ENCODE measurements around the gene MUC16. TPM values are rescaled to one million over a fixed set of nuclear protein-coding genes. Genes with fewer than 3 reads are reported as not detected.

The MUC16 gene
- total RNA-seq, 2 experiments from 2014 or later = under 0.01 TPM; not detected in 1

- CTCF ChIA-PET (ENCODE audit: unreplicated experiment) = no interaction called here
- H3K9me2 ChIP-seq (ENCODE audit: insufficient read depth, low read length) = no peaks in the 10 kb centered on the region
- no peak overlapping the region for H2AFZ ChIP-seq (ENCODE audit: low read length)
- no peak for TF ChIP-seq EZH2phosphoT487 (IDR thresholded peaks at IDR 0.05; ENCODE audit: borderline replicate concordance, low read depth, low read length)
- TF ChIP-seq, protein P1, sequence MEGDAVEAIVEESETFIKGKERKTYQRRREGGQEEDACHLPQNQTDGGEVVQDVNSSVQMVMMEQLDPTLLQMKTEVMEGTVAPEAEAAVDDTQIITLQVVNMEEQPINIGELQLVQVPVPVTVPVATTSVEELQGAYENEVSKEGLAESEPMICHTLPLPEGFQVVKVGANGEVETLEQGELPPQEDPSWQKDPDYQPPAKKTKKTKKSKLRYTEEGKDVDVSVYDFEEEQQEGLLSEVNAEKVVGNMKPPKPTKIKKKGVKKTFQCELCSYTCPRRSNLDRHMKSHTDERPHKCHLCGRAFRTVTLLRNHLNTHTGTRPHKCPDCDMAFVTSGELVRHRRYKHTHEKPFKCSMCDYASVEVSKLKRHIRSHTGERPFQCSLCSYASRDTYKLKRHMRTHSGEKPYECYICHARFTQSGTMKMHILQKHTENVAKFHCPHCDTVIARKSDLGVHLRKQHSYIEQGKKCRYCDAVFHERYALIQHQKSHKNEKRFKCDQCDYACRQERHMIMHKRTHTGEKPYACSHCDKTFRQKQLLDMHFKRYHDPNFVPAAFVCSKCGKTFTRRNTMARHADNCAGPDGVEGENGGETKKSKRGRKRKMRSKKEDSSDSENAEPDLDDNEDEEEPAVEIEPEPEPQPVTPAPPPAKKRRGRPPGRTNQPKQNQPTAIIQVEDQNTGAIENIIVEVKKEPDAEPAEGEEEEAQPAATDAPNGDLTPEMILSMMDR (conservative IDR thresholded peaks at IDR 0.05; ENCODE audit: low read length) = no peak
- no peaks in the 10 kb centered on the region for H3K79me2 ChIP-seq (ENCODE audit: insufficient read depth, low read depth, low read length)
- H4K20me1 ChIP-seq (ENCODE audit: insufficient read depth, low read length) = no peaks in the 10 kb centered on the region
- H3K4me3 ChIP-seq (ENCODE audit: low read depth, low read length, poor library complexity, severe bottlenecking) = no peak overlapping the region
- H3K9me3 ChIP-seq (ENCODE audit: low read length) = no peaks in the 10 kb centered on the region
- intact Hi-C loops (cut with micrococcal nuclease; ENCODE audit: unreplicated experiment) = no loop called here
- BruUV-seq (replicated peaks) = no TSS peak
- no peak overlapping the region for H3K4me2 ChIP-seq (ENCODE audit: low read length)
- H3K27ac ChIP-seq (ENCODE audit: low read depth, low read length, poor library complexity, severe bottlenecking) = no peak overlapping the region
- POLR2A ChIA-PET = interaction anchor here (0.5 to 0.6 kb wide), 2 partner anchors 28 to 215 kb away, joined by 4 read pairs; no protein-coding TSS in a partner anchor
- no peak for DNase-seq (ENCODE audit: low spot score)
- H3K4me1 ChIP-seq (ENCODE audit: insufficient read depth, low read length, poor library complexity, severe bottlenecking) = no peaks in the 10 kb centered on the region
- no peaks in the 10 kb centered on the region for H3K36me3 ChIP-seq (ENCODE audit: insufficient read depth, low read length)
These were observed 29.5 kb upstream of the MUC16 start for GRCh38 chr19:9039728-9040127.

- H3K4me3 ChIP-seq (ENCODE audit: low read depth, low read length, poor library complexity, severe bottlenecking) = no peak overlapping the region
- no peak overlapping the region for H2AFZ ChIP-seq (ENCODE audit: low read length)
- H4K20me1 ChIP-seq (ENCODE audit: insufficient read depth, low read length) = no peaks in the 10 kb centered on the region
- BruUV-seq (replicated peaks) = no TSS peak
- H3K9me2 ChIP-seq (ENCODE audit: insufficient read depth, low read length) = no peaks in the 10 kb centered on the region
- intact Hi-C loops (cut with micrococcal nuclease; ENCODE audit: unreplicated experiment) = no loop called here
- POLR2A ChIA-PET = no interaction called here
- H3K4me2 ChIP-seq (ENCODE audit: low read length) = no peak overlapping the region
- no peaks in the 10 kb centered on the region for H3K9me3 ChIP-seq (ENCODE audit: low read length)
- no peaks in the 10 kb centered on the region for H3K79me2 ChIP-seq (ENCODE audit: insufficient read depth, low read depth, low read length)
- H3K4me1 ChIP-seq (ENCODE audit: insufficient read depth, low read length, poor library complexity, severe bottlenecking) = no peaks in the 10 kb centered on the region
- H3K27ac ChIP-seq (ENCODE audit: low read depth, low read length, poor library complexity, severe bottlenecking) = no peak overlapping the region
- CTCF ChIA-PET (ENCODE audit: unreplicated experiment) = no interaction called here
- TF ChIP-seq, protein P1 (conservative IDR thresholded peaks at IDR 0.05; ENCODE audit: low read length) = no peak
- TF ChIP-seq EZH2phosphoT487 (IDR thresholded peaks at IDR 0.05; ENCODE audit: borderline replicate concordance, low read depth, low read length) = no peak
- no peaks in the 10 kb centered on the region for H3K36me3 ChIP-seq (ENCODE audit: insufficient read depth, low read length)
- DNase-seq (ENCODE audit: low spot score) = no peak
These were observed 27.3 kb upstream of the MUC16 start for GRCh38 chr19:9037400-9038062.

- Histone ChIP-seq H3K4me1 (ENCODE audit: insufficient read depth, low read length, poor library complexity, severe bottlenecking) (no peaks in the 10 kb centered on the region), H3K4me3 (ENCODE audit: low read depth, low read length, poor library complexity, severe bottlenecking) (no peak overlapping the region), H3K9me3 (ENCODE audit: low read length) (no peaks in the 10 kb centered on the region), H3K79me2 (ENCODE audit: insufficient read depth, low read depth, low read length) (no peaks in the 10 kb centered on the region), H3K4me2 (ENCODE audit: low read length) (no peak overlapping the region), H3K9me2 (ENCODE audit: insufficient read depth, low read length) (no peaks in the 10 kb centered on the region), H4K20me1 (ENCODE audit: insufficient read depth, low read length) (no peaks in the 10 kb centered on the region), H3K36me3 (ENCODE audit: insufficient read depth, low read length) (no peaks in the 10 kb centered on the region), H3K27ac (ENCODE audit: low read depth, low read length, poor library complexity, severe bottlenecking) (no peak overlapping the region), H2AFZ (ENCODE audit: low read length) (no peak overlapping the region)
- CTCF ChIA-PET (ENCODE audit: unreplicated experiment) = no interaction called here
- no peak for TF ChIP-seq EZH2phosphoT487 (IDR thresholded peaks at IDR 0.05; ENCODE audit: borderline replicate concordance, low read depth, low read length)
- TF ChIP-seq, protein P1 (conservative IDR thresholded peaks at IDR 0.05; ENCODE audit: low read length) = no peak
- POLR2A ChIA-PET = interaction anchor here (0.6 to 0.7 kb wide), 3 partner anchors 11 to 48 kb away, joined by 3 to 4 read pairs (median 3); no protein-coding TSS in a partner anchor
- no TSS peak for BruUV-seq (replicated peaks)
- DNase-seq (ENCODE audit: low spot score) = peak; percentile 14
- intact Hi-C loops (cut with micrococcal nuclease; ENCODE audit: unreplicated experiment) = no loop called here
These were observed 22.0 kb upstream of the MUC16 start for GRCh38 chr19:9032136-9032631.

Data from OCI-LY7 (cell line).